Adrenal gland (tissue), 12 donors: ENCODE data around the gene CDKN1A. TPM values are rescaled to one million over a fixed set of nuclear protein-coding genes. Genes with fewer than 3 reads are reported as not detected.
"Not testable (repeated sequence)": the region's sequence is repeated elsewhere in the genome, so short reads cannot be mapped to it uniquely, and the experiment has no call there.

Source experiments
- DNase-seq, 7 donors: peaks; one replicate each; pipeline ENCODE4 v3.0.0-alpha.2; 2019 to 2020
- H3K27ac ChIP-seq, 5 donors: fragments of 200-600 bp; sonication (generic) in 4 of 5; 1 replicate in 3 of 5; 2 replicates in 2 of 5; pipeline versions ENCODE4 v1.5.1 to v1.8.0; 2016 to 2020; ENCODE audit warnings: mild to moderate bottlenecking in 1 of 5
- H3K27me3 ChIP-seq: fragments of 200-600 bp; 2 replicates; pipeline ENCODE4 v1.8.0; 2021
- H3K36me3 ChIP-seq, 2 donors: fragments of 200-600 bp; replicated peaks in 1 of 2; 1 replicate in 1 of 2; 2 replicates in 1 of 2; pipeline versions ENCODE4 v1.5.1 to v1.8.0; 2018 to 2022
- H3K4me1 ChIP-seq, 2 donors: fragments of 200-600 bp; replicated peaks in 1 of 2; 1 replicate in 1 of 2; 2 replicates in 1 of 2; pipeline versions ENCODE4 v1.5.1 to v1.8.0; 2018 to 2021
- H3K4me3 ChIP-seq, 4 donors: fragments of 200-600 bp; sonication (generic) in 3 of 4; one replicate each; pipeline ENCODE4 v1.5.1; 2016 to 2018
- H3K9me3 ChIP-seq, 3 donors: fragments of 200-600 bp; sonication (generic) in 1 of 3; replicated peaks in 1 of 3; 1 replicate in 2 of 3; 2 replicates in 1 of 3; pipeline versions ENCODE4 v1.5.1 to v1.8.0; 2016 to 2021
- POLR2A ChIP-seq, 2 donors: fragments of 450-650 bp; IDR thresholded peaks; one replicate each; pipeline ENCODE4 v1.6.1; 2017; ENCODE audit warnings: antibody characterized with exemption in 2 of 2, mild to moderate bottlenecking in 2 of 2, moderate library complexity in 1 of 2
- WGBS, 4 donors: extraction: QIAGEN DNeasy Blood & Tissue Kit in 2 of 4; methylation state at CpG; one replicate each; pipeline versions ENCODE4 v1.1.5 to v1.1.7; 2013 to 2017; 5-methylcytosine and 5-hydroxymethylcytosine counted together
- intact Hi-C, 2 donors: fragments of 100-400 bp; cut with DNase I; formaldehyde crosslinking; loops; one replicate each; pipeline versions ENCODE4 v1.14.1 to v1.15.0; 2022 to 2023
- polyA plus RNA-seq, 3 donors: library from polyadenylated mRNA; stranded (reverse); fragments of 200-250 nt in 2 of 3; fragments of 350-450 nt in 1 of 3; fragmentation: Illumina TruSeq in 1 of 3; extraction: RNeasy Lipid Tissue Mini Kit (QIAGEN cat#74804) in 1 of 3; gene quantifications; one replicate each; pipeline ENCODE4 v1.2.3, GENCODE V29; 2013 to 2014
- total RNA-seq, 9 donors: library from RNA; depleted of rRNA in 4 of 9; stranded (reverse); fragments of >200 nt in 4 of 9; fragments of 120-200 nt in 1 of 9; fragmentation: NEBNext Ultra II Directional in 1 of 9; extraction: Animal tissue kit (Norgen Biotek cat#: 25700) in 1 of 9; gene quantifications; one replicate each; pipeline versions ENCODE4 v1.1.0 to v1.2.4, GENCODE V29; 2013 to 2023
- TF ChIP-seq, protein P1 (sequence below), 6 experiments: fragments of 450-650 bp in 4 of 6; fragments of 200-600 bp in 2 of 6; sonication (generic) in 1 of 6; IDR thresholded peaks; 1 replicate in 5 of 6; 2 replicates in 1 of 6; pipeline versions ENCODE4 v1.5.1 to v1.8.0; 2016 to 2021; ENCODE audit warnings: antibody characterized with exemption in 6 of 6, mild to moderate bottlenecking in 2 of 6, moderate library complexity in 1 of 6
- donor health status: healthy with polysubstance abuse.
- donor health status: Bipolar disorder and iron deficiency.
- donor health status: DM: yes; HTN: yes; CAD: no.
- donor health status: DM: no; HTN: no; CAD: no.
- donor health status: DM: no; HTN: no; CAD: no.
- donor health status: DM: yes; HTN: yes; CAD: no.

The CDKN1A gene
- total and polyA plus RNA-seq, 12 donors: 18.8 to 154 (median 67.3) TPM

DNA sequence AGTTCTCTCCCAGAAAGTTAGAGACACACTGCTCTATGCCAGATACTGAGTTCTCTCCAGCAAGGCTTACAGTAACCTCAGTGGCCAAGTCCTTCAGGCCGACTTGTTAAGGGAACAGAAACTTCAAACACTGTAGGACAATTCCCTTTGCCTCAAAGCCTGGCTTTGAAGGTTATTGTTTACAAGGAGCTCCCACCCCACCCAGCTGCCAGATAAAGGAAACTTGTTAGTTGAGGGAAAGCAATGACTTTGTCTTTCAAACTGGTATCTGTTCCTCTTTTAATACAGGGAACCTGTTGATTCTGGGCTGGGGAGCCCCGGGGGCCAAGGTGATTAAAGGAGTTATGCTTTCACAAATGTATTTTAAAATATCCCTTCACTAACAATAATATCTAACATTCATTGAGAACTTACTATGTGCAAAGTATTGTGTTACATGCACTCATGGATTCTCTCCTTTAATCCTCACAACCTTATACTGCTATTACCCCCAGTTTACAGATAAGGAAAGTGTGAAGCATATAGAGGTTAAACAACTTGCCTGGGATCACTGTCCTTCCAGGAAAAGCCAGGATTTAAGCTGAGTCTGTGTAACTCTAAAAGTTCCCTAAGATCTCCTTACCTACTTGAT lies 27.6 kb upstream of the CDKN1A start:
- H3K9me3 ChIP-seq: no peaks in the 10 kb centered on the region
- WGBS, 4 donors: 28 to 67% (median 49%) methylated on average over 2 of the region's 2 CpGs
- H3K4me1 ChIP-seq: no peaks in the 10 kb centered on the region
- no peaks in the 10 kb centered on the region for H3K36me3 ChIP-seq
- H3K27ac ChIP-seq: no peak overlapping the region
- TF ChIP-seq, protein P1, sequence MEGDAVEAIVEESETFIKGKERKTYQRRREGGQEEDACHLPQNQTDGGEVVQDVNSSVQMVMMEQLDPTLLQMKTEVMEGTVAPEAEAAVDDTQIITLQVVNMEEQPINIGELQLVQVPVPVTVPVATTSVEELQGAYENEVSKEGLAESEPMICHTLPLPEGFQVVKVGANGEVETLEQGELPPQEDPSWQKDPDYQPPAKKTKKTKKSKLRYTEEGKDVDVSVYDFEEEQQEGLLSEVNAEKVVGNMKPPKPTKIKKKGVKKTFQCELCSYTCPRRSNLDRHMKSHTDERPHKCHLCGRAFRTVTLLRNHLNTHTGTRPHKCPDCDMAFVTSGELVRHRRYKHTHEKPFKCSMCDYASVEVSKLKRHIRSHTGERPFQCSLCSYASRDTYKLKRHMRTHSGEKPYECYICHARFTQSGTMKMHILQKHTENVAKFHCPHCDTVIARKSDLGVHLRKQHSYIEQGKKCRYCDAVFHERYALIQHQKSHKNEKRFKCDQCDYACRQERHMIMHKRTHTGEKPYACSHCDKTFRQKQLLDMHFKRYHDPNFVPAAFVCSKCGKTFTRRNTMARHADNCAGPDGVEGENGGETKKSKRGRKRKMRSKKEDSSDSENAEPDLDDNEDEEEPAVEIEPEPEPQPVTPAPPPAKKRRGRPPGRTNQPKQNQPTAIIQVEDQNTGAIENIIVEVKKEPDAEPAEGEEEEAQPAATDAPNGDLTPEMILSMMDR (IDR thresholded peaks at IDR 0.05): no peak
- no peak for TF ChIP-seq POLR2A (IDR thresholded peaks at IDR 0.05)
- no peak overlapping the region for H3K4me3 ChIP-seq
- DNase-seq: no peak
- intact Hi-C loops: no loop called here
- no peaks in the 10 kb centered on the region for H3K27me3 ChIP-seq

GRCh38 chr6:36651659-36652379 lies 26.7 kb upstream of the CDKN1A start:
- Histone ChIP-seq H3K27ac (no peak overlapping the region), H3K4me3 (no peak overlapping the region), H3K36me3 (no peaks in the 10 kb centered on the region), H3K9me3 (no peaks in the 10 kb centered on the region), H3K27me3 (no peaks in the 10 kb centered on the region), H3K4me1 (no peaks in the 10 kb centered on the region)
- DNase-seq: no peak
- TF ChIP-seq, protein P1 (IDR thresholded peaks at IDR 0.05): no peak
- TF ChIP-seq POLR2A (IDR thresholded peaks at IDR 0.05): no peak
- intact Hi-C loops: no loop called here
- 92 to 94% (median 93%) methylated on average over 10 to 11 of the region's 11 CpGs for WGBS, 4 donors

DNA sequence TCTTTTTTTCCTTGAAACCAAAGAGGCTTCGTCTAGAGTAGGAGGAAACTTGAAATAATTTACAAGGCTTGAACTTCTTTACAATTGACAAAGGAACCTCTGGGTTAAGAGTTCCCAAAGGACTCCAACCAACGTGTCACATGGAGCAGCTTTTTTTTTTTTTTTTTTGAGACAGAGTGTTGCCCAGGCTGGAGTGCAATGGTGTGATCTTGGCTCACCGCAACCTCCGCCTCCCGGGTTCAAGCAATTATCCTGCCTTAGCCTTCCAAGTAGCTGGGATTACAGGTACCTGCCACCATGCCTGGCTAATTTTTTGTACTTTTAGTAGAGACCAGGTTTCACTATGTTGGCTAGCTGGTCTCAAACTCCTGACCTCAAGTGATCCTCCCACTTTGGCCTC lies 24.0 kb upstream of the CDKN1A start:
- DNase-seq, intact Hi-C loops, H3K27ac ChIP-seq, H3K4me3 ChIP-seq, H3K9me3 ChIP-seq, H3K36me3 ChIP-seq, H3K4me1 ChIP-seq, H3K27me3 ChIP-seq: not testable (repeated sequence)
- WGBS, 4 donors: 79 to 90% (median 83%) methylated on average over 5 of the region's 5 CpGs

DNA sequence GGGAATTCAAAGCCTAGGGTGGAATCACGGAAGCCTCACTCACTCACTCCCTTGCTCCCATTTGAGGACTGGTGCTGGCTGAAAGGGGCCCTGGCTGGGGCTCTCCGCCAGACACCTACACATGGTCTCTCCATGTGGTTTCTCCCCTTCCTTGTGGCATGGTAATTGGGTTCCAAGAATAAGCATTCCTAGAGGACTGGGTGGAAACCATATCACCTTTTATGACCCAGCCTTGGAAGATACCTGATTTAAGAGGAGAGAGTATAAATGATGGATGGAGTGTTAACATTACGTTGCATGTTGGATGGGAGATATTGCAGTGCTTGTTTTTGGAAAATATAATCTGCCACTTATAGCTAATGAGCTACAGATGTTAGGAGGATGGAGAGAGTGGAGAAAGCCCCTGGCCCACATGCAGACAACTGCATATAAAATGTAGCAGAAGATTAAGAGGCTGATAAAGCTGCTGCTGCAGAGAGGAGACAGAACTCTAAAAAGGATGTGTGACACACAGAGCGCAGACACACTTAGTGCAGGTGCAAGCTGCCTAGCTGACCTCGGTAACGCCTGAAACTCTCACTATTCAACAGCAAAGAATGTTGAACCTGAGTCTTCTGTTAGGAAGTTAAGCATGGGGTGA lies 23.3 kb upstream of the CDKN1A start:
- no peak for DNase-seq
- H3K4me3 ChIP-seq: no peak overlapping the region
- H3K27ac ChIP-seq: no peak overlapping the region
- H3K4me1 ChIP-seq: peaks cover 0 to under 1% of the 10 kb centered on the region in 2 donors
- TF ChIP-seq, protein P1 (IDR thresholded peaks at IDR 0.05): no peak
- no peak for TF ChIP-seq POLR2A (IDR thresholded peaks at IDR 0.05)
- H3K36me3 ChIP-seq: no peaks in the 10 kb centered on the region
- intact Hi-C loops: no loop called here
- no peaks in the 10 kb centered on the region for H3K9me3 ChIP-seq
- 73 to 84% (median 81%) methylated on average over 5 to 6 of the region's 6 CpGs for WGBS, 4 donors
- H3K27me3 ChIP-seq: no peaks in the 10 kb centered on the region
